ENCODE data around the gene CHERP. TPM values are rescaled to one million over a fixed set of nuclear protein-coding genes. Genes with fewer than 3 reads are reported as not detected.

Gene CHERP
- total and polyA plus RNA-seq, 2 of the 8 experiments (the other 6 are each of a cell fraction or from before 2014, with no cell fraction given): 13.9 to 73.7 TPM

DNA sequence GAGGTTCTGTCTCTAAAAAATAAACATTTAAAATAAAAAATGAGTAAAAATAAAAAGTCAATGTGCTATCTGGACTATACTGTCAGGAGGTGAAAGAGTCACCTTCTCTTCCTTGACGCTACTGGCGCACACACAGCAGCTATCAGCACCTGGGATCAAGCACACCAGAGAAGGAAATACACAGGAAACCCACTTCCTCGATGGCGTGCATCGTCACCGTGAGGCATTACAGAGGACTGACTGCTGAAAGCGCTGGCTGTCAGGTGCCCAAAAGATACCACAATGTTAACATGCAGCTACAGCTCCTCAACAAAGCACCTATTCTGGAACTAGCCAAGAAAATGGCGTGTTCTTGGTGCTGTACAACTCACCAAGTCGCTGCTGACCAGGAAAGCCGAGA lies 23.9 kb upstream of the CHERP start (continued):
- TF ChIP-seq RFX5 (IDR thresholded peaks at IDR 0.05; ENCODE audit: borderline replicate concordance, low read depth, low read length) (no peak), BCL11A (IDR thresholded peaks at IDR 0.05; ENCODE audit: low read depth in 2 of 2, low read length in 2 of 2) (no peak)

Measured in H1 (cell line).